Tibial nerve (tissue), 4 donors: ENCODE measurements around the gene PXMP4.

Experiments used
- EP300 ChIP-seq, 2 donors: sonication (generic); formaldehyde crosslinking; IDR thresholded peaks; one replicate each; pipeline ENCODE4 v1.6.1; 2017; ENCODE audit warnings: antibody characterized with exemption in 2 of 2, mild to moderate bottlenecking in 1 of 2
- POLR2A ChIP-seq, 2 donors: fragments of 450-650 bp; IDR thresholded peaks; one replicate each; pipeline ENCODE4 v1.6.1; 2017; ENCODE audit warnings: antibody characterized with exemption in 2 of 2, mild to moderate bottlenecking in 2 of 2, moderate library complexity in 2 of 2
- TF ChIP-seq, protein P1 (sequence below), 5 experiments: fragments of 200-600 bp in 3 of 5; fragments of 450-650 bp in 2 of 5; sonication (generic) in 3 of 5; IDR thresholded peaks; one replicate each; pipeline ENCODE4 v1.5.1; 2016 to 2019; ENCODE audit warnings: antibody characterized with exemption in 5 of 5, mild to moderate bottlenecking in 3 of 5, moderate library complexity in 2 of 5

- no peak for TF ChIP-seq POLR2A (IDR thresholded peaks at IDR 0.05)
- TF ChIP-seq, protein P1, sequence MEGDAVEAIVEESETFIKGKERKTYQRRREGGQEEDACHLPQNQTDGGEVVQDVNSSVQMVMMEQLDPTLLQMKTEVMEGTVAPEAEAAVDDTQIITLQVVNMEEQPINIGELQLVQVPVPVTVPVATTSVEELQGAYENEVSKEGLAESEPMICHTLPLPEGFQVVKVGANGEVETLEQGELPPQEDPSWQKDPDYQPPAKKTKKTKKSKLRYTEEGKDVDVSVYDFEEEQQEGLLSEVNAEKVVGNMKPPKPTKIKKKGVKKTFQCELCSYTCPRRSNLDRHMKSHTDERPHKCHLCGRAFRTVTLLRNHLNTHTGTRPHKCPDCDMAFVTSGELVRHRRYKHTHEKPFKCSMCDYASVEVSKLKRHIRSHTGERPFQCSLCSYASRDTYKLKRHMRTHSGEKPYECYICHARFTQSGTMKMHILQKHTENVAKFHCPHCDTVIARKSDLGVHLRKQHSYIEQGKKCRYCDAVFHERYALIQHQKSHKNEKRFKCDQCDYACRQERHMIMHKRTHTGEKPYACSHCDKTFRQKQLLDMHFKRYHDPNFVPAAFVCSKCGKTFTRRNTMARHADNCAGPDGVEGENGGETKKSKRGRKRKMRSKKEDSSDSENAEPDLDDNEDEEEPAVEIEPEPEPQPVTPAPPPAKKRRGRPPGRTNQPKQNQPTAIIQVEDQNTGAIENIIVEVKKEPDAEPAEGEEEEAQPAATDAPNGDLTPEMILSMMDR (IDR thresholded peaks at IDR 0.05), result no peak
- TF ChIP-seq EP300 (IDR thresholded peaks at IDR 0.05), result no peak
Measured at GRCh38 chr20:33730946-33731692, 11.0 kb upstream of the PXMP4 start.
